HepG2 (cell line): Measurements from ENCODE around the gene PARK7. TPM values are rescaled to one million over a fixed set of nuclear protein-coding genes. Genes with fewer than 3 reads are reported as not detected.

ENCODE experiments used
- ATF5 ChIP-seq: sonication (generic); formaldehyde crosslinking; IDR thresholded peaks from 2 replicates; pipeline ENCODE4 v1.4.0; 2020; ENCODE audit warnings: mild to moderate bottlenecking, low read depth, missing genetic modification reagents
- HNF1A ChIP-seq, 2 experiments: sonication (generic) in 1 of 2; formaldehyde crosslinking in 1 of 2; IDR thresholded peaks; 2 replicates each; pipeline versions ENCODE4 v1.4.0 to v1.6.1; 2016 to 2020; ENCODE audit warnings: borderline replicate concordance in 1 of 2, low read depth in 1 of 2, mild to moderate bottlenecking in 1 of 2, missing genetic modification reagents in 1 of 2
- PCBP1 ChIP-seq: fragments of 200-400 bp; formaldehyde crosslinking; IDR thresholded peaks from 2 replicates; pipeline ENCODE4 v1.6.1; 2017; ENCODE audit warnings: mild to moderate bottlenecking, low read depth, low read length, borderline replicate concordance
- SIX4 ChIP-seq: sonication (generic); formaldehyde crosslinking; IDR thresholded peaks from 2 replicates; pipeline ENCODE4 v1.4.0; 2020; ENCODE audit warnings: missing genetic modification reagents
- SRSF4 ChIP-seq: fragments of 200-400 bp; formaldehyde crosslinking; IDR thresholded peaks from one replicate; pipeline ENCODE4 v1.6.1; 2018; ENCODE audit warnings: mild to moderate bottlenecking, low read depth, low read length, moderate library complexity; ENCODE audit not compliant: poor library complexity, severe bottlenecking
- TMF1 ChIP-seq: sonication (generic); formaldehyde crosslinking; IDR thresholded peaks from 2 replicates; pipeline ENCODE4 v1.8.1; 2022; ENCODE audit warnings: low read depth, missing genetic modification reagents
- TOPORS ChIP-seq: sonication (generic); formaldehyde crosslinking; IDR thresholded peaks from 2 replicates; pipeline ENCODE4 v1.8.0; 2023; ENCODE audit warnings: mild to moderate bottlenecking, missing genetic modification reagents
- ZBED4 ChIP-seq: sonication (generic); formaldehyde crosslinking; IDR thresholded peaks from 2 replicates; pipeline ENCODE4 v1.4.0; 2020; ENCODE audit warnings: missing genetic modification reagents, borderline replicate concordance
- ZFP82 ChIP-seq: sonication (generic); formaldehyde crosslinking; IDR thresholded peaks from 2 replicates; pipeline ENCODE4 v1.5.1; 2020; ENCODE audit warnings: mild to moderate bottlenecking, missing genetic modification reagents, borderline replicate concordance
- ZNF121 ChIP-seq: sonication (generic); formaldehyde crosslinking; IDR thresholded peaks from 2 replicates; pipeline ENCODE4 v1.5.0; 2020; ENCODE audit warnings: mild to moderate bottlenecking, missing genetic modification reagents
- ZNF234 ChIP-seq: sonication (generic); formaldehyde crosslinking; conservative IDR thresholded peaks from 2 replicates; pipeline ENCODE4 v1.5.1; 2020; ENCODE audit warnings: mild to moderate bottlenecking, missing genetic modification reagents
- ZNF253 ChIP-seq: sonication (generic); formaldehyde crosslinking; IDR thresholded peaks from 2 replicates; pipeline ENCODE4 v1.8.0; 2022; ENCODE audit warnings: mild to moderate bottlenecking, missing genetic modification reagents, borderline replicate concordance
- ZNF281 ChIP-seq: sonication (generic); formaldehyde crosslinking; IDR thresholded peaks from 2 replicates; pipeline ENCODE4 v1.4.0; 2020; ENCODE audit warnings: missing genetic modification reagents, borderline replicate concordance
- ZNF317 ChIP-seq: sonication (generic); formaldehyde crosslinking; IDR thresholded peaks from 2 replicates; pipeline ENCODE4 v1.5.0; 2020; ENCODE audit warnings: mild to moderate bottlenecking, missing genetic modification reagents
- ZNF430 ChIP-seq: sonication (generic); formaldehyde crosslinking; IDR thresholded peaks from 2 replicates; pipeline ENCODE4 v1.9.0; 2021; ENCODE audit warnings: mild to moderate bottlenecking, missing genetic modification reagents
- ZNF446 ChIP-seq: sonication (generic); formaldehyde crosslinking; IDR thresholded peaks from 2 replicates; pipeline ENCODE4 v1.5.0; 2020; ENCODE audit warnings: mild to moderate bottlenecking, missing genetic modification reagents
- ZNF703 ChIP-seq: sonication (generic); formaldehyde crosslinking; IDR thresholded peaks from 2 replicates; pipeline ENCODE4 v1.5.1; 2020; ENCODE audit warnings: missing genetic modification reagents, mild to moderate bottlenecking, moderate library complexity, borderline replicate concordance
- polyA plus RNA-seq, 8 experiments: library from polyadenylated mRNA; depleted of rRNA in 3 of 8; stranded (reverse) in 7 of 8; unstranded in 1 of 8; fragments of >200 nt; fragmentation: Illumina TruSeq in 4 of 8; extraction: Trizol in 4 of 8; gene quantifications; 2 replicates each; pipeline versions ENCODE4 v1.2.1 to v1.2.3, GENCODE V29; 2011 to 2016; ENCODE audit warnings: low read depth in 4 of 8, missing spikeins in 1 of 8, mixed read lengths in 1 of 8; ENCODE audit not compliant: insufficient read depth in 1 of 8
- total RNA-seq, 5 experiments: library from RNA; depleted of rRNA; stranded (reverse); fragments of >200 nt; fragmentation: Illumina TruSeq; extraction: Trizol; gene quantifications; 2 replicates each; pipeline ENCODE4 v1.2.3, GENCODE V29; 2016; ENCODE audit warnings: low read depth in 1 of 5

The PARK7 gene
- total and polyA plus RNA-seq, 2 of the 13 experiments (the other 11 are each of a cell fraction or from before 2014, with no cell fraction given): 212 to 296 TPM

- TF ChIP-seq TMF1 (CRISPR knock-in tag) (no peak), ATF5 (0 out of 2 replicates have a peak, but pooled peaks have one; percentile 46), ZNF317 (CRISPR knock-in tag) (no peak), ZNF281 (CRISPR knock-in tag) (no peak), ZNF446 (CRISPR knock-in tag) (no peak), SRSF4 (no peak), ZNF121 (CRISPR knock-in tag) (no peak), HNF1A (IDR thresholded peaks at IDR 0.05; ENCODE audit: low read depth) (no peak), HNF1A (CRISPR knock-in tag; IDR thresholded peaks at IDR 0.05; ENCODE audit: borderline replicate concordance) (no peak), ZBED4 (CRISPR knock-in tag) (no peak; the same call in 1 of the 2 replicates), PCBP1 (no peak), TOPORS (CRISPR knock-in tag) (no peak), SIX4 (CRISPR knock-in tag) (no peak), ZNF703 (no peak), ZNF234 (CRISPR knock-in tag) (no peak), ZFP82 (no peak), ZNF430 (CRISPR knock-in tag) (0 out of 2 replicates have a peak, but pooled peaks have one; percentile 43), ZNF253 (CRISPR knock-in tag) (no peak)
Observed at GRCh38 chr1:8010080-8010664, 48.7 kb downstream of the PARK7 start (continued).
